ENCODE data around the gene RASGEF1C.

RASGEF1C gene

GRCh38 chr5:180230017-180230416 is 21.0 kb upstream of the RASGEF1C start:
- DNase-seq = no peak
- Histone ChIP-seq H3K27me3 (no peaks in the 10 kb centered on the region), H3K9me3 (peaks cover 3 to 91% (median 38%) of the 10 kb centered on the region in 3 donors), H3K27ac (no peak overlapping the region), H3K4me3 (no peak overlapping the region), H3K36me3 (peaks cover 63 to 72% (median 67%) of the 10 kb centered on the region in 3 donors), H3K4me1 (no peaks in the 10 kb centered on the region)
- intact Hi-C loops (cut with DNase I; ENCODE audit: low total_unique reads) = no loop called here
- TF ChIP-seq, protein P1, sequence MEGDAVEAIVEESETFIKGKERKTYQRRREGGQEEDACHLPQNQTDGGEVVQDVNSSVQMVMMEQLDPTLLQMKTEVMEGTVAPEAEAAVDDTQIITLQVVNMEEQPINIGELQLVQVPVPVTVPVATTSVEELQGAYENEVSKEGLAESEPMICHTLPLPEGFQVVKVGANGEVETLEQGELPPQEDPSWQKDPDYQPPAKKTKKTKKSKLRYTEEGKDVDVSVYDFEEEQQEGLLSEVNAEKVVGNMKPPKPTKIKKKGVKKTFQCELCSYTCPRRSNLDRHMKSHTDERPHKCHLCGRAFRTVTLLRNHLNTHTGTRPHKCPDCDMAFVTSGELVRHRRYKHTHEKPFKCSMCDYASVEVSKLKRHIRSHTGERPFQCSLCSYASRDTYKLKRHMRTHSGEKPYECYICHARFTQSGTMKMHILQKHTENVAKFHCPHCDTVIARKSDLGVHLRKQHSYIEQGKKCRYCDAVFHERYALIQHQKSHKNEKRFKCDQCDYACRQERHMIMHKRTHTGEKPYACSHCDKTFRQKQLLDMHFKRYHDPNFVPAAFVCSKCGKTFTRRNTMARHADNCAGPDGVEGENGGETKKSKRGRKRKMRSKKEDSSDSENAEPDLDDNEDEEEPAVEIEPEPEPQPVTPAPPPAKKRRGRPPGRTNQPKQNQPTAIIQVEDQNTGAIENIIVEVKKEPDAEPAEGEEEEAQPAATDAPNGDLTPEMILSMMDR (IDR thresholded peaks at IDR 0.05) = no peak

- TF ChIP-seq, protein P1 (IDR thresholded peaks at IDR 0.05) = no peak
- DNase-seq = no peak
Observed at GRCh38 chr5:180222056-180222455, 13.0 kb upstream of the RASGEF1C start.

GRCh38 chr5:180217797-180218196 is 8.8 kb upstream of the RASGEF1C start:
- peaks cover 0 to 9% (median 8%) of the 10 kb centered on the region in 3 donors for H3K36me3 ChIP-seq
- peaks cover 0 to under 1% of the 10 kb centered on the region in 2 donors for H3K27me3 ChIP-seq
- DNase-seq = no peak
- no peak overlapping the region for H3K4me3 ChIP-seq
- intact Hi-C loops (cut with DNase I; ENCODE audit: low total_unique reads) = no loop called here
- TF ChIP-seq, protein P1 (IDR thresholded peaks at IDR 0.05) = no peak
- no peak overlapping the region for H3K27ac ChIP-seq
- peaks cover 14 to 85% (median 71%) of the 10 kb centered on the region in 3 donors for H3K9me3 ChIP-seq
- peaks cover 0 to 3% (median 0%) of the 10 kb centered on the region in 4 donors for H3K4me1 ChIP-seq

More at GRCh38 chr5:180222056-180222455, 13.0 kb upstream of the RASGEF1C start:
- Histone ChIP-seq H3K9me3 (peaks cover 12 to 99% (median 78%) of the 10 kb centered on the region in 3 donors), H3K4me1 (no peaks in the 10 kb centered on the region), H3K4me3 (no peak overlapping the region), H3K36me3 (peaks cover 5 to 31% (median 8%) of the 10 kb centered on the region in 3 donors), H3K27ac (no peak overlapping the region), H3K27me3 (no peaks in the 10 kb centered on the region)
- intact Hi-C loops (cut with DNase I; ENCODE audit: low total_unique reads) = no loop called here

DNA sequence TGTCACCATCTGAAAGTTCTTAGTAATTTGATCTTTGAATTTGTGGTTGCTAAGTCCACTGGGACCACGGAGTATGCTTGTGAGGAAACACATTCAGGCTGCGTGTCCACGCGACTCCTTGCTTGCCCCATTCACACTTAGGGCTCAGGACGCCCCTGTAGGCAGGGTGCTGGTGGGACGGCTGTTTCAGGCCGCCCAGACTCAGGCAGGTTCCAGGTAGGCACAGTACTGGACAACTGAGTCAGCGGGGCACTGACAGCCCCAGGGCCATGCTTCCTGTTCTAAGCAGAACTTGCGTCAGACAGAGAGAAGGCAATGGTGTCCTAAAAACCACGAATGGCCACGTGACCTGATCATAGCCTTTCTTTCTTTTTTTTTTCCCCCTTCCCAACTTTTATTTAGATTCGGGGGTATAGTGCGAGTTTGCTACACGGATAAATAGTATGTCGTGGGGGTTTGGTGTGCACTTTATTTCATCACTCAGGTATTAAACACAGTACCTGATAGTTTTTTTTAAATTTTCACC is 7.7 kb upstream of the RASGEF1C start:
- intact Hi-C loops (cut with DNase I; ENCODE audit: low total_unique reads) = no loop called here
- no peak overlapping the region for H3K27ac ChIP-seq
- H3K4me1 ChIP-seq = peaks cover 0 to 8% (median 0%) of the 10 kb centered on the region in 4 donors
- no peak for DNase-seq
- no peak overlapping the region for H3K4me3 ChIP-seq
- H3K27me3 ChIP-seq = peaks cover 0 to 11% of the 10 kb centered on the region in 2 donors
- H3K9me3 ChIP-seq = peaks cover 14 to 75% (median 64%) of the 10 kb centered on the region in 3 donors
- peaks cover 0 to 5% (median 1%) of the 10 kb centered on the region in 3 donors for H3K36me3 ChIP-seq
- TF ChIP-seq, protein P1 (IDR thresholded peaks at IDR 0.05) = no peak

DNA sequence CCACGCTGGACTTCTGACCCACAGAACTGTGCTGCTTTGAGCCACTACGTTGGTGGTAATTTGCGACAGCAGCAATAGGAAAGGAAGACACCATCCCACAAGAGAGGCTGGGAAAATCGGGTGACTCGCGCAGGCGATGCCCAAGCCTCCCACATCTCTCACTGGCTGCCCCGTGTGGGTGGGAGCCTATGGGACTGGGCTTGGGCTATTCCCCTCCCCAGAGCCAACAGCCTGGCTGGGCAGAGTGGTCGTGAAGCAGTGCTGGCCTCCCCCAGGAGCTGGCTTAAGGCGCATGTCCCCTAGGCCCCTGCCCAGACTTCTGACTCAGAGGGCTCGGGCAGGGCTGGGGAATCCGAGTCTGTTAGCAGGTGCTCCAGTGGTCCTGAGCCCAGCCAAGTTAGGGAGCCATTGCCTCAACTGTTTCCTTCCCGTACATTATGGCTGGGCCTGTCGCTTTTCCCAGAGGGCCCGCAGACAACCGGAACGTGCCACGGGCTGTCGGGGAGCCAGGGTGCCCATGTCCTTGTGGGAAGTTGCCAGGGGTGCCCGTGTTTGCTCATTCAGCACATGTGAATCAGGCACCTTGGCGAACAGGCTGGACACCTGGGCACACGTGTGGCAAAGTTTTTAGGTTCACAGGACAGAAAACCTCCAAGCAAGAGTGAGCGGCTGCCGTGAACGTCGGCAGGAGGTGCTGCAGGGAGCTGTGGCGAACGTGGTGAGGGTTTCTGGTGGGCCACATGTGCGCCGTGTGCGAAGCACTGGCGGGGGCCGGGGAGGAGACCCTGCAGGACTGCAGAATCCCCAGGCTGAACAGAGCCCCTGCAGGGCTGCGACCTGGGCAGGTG is 7.0 kb upstream of the RASGEF1C start:
- H3K27ac ChIP-seq = no peak overlapping the region
- peaks cover 0 to 8% (median 0%) of the 10 kb centered on the region in 4 donors for H3K4me1 ChIP-seq
- H3K36me3 ChIP-seq = no peaks in the 10 kb centered on the region
- TF ChIP-seq, protein P1 (IDR thresholded peaks at IDR 0.05) = no peak
- no peak for DNase-seq
- peaks cover 12 to 68% (median 58%) of the 10 kb centered on the region in 3 donors for H3K9me3 ChIP-seq
- H3K4me3 ChIP-seq = no peak overlapping the region
- peaks cover 0 to 18% of the 10 kb centered on the region in 2 donors for H3K27me3 ChIP-seq
- intact Hi-C loops (cut with DNase I; ENCODE audit: low total_unique reads) = no loop called here

Data from tibial artery (tissue), 4 donors.